C4-2B (cell line): Measurements from ENCODE around the gene COTL1.

Experiments used
- ZFX ChIP-seq: fragments of 450-650 bp; IDR thresholded peaks from 2 replicates; pipeline ENCODE4 v1.6.1; 2017
- TF ChIP-seq, protein P1 (sequence below): fragments of 450-650 bp; conservative IDR thresholded peaks from 2 replicates; pipeline ENCODE4 v1.5.1; 2017; ENCODE audit warnings: mild to moderate bottlenecking

DNA sequence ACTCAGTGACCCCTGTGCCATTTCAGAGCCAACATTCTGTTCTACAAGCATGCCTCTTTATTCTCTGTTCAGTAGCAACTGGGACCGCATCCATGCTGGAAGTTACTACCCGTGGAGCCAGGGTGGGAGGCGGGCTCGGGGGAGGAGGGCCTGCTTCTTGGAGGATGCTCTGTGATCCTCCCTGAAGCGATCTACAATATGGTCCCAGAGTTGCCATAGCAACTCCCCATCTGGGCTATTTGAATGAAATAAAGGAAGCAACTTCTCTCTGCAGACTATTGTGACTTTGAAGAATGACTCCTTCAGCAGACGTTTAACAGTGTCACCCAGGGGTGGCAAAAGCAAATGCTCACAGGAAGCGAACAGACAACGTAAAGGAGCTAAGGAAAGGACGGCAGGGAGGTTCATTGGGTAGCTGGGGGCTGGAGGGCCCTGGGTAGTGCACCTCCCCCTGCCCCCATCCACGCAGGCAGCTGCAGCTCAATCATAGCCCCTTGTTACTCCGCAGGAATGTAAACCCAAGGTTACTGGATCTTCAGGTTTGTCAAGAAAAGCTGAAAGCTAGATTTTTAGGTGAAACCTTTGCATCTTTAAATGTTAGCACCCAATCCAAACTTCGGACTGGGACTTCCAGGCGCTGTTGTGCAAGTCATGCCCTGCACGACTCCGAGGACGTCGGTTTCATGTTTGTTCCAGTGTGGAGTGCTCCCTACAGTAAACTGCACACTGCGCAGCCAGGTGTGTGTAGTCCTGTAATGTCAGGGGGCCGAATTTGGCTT is 62.3 kb downstream of the COTL1 start:
- TF ChIP-seq, protein P1, sequence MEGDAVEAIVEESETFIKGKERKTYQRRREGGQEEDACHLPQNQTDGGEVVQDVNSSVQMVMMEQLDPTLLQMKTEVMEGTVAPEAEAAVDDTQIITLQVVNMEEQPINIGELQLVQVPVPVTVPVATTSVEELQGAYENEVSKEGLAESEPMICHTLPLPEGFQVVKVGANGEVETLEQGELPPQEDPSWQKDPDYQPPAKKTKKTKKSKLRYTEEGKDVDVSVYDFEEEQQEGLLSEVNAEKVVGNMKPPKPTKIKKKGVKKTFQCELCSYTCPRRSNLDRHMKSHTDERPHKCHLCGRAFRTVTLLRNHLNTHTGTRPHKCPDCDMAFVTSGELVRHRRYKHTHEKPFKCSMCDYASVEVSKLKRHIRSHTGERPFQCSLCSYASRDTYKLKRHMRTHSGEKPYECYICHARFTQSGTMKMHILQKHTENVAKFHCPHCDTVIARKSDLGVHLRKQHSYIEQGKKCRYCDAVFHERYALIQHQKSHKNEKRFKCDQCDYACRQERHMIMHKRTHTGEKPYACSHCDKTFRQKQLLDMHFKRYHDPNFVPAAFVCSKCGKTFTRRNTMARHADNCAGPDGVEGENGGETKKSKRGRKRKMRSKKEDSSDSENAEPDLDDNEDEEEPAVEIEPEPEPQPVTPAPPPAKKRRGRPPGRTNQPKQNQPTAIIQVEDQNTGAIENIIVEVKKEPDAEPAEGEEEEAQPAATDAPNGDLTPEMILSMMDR = no peak
- TF ChIP-seq ZFX = no peak
